PC-3 (cell line): ENCODE results near the gene PDZRN4. TPM values are rescaled to one million over a fixed set of nuclear protein-coding genes. Genes with fewer than 3 reads are reported as not detected.
"Not testable (repeated sequence)": the region's sequence is repeated elsewhere in the genome, so short reads cannot be mapped to it uniquely, and the experiment has no call there.

Experiments
- ATAC-seq: fragments of 200-7000 bp; cut with Tn5 transposase; 2 replicates; pipeline ENCODE4 v1.9.1; 2020; ENCODE audit warnings: mild to moderate bottlenecking, moderate library complexity
- BruUV-seq: library from RNA; stranded (reverse); fragments of 400-500 nt; replicated peaks from 2 replicates; lab custom pipeline; 2021; lab: Mats Ljungman, UMichigan
- CTCF ChIA-PET: fragments of 300-600 bp; sonication (Branson Sonifier 250); formaldehyde crosslinking; loops from one replicate; lab custom pipeline; 2022; ENCODE audit warnings: antibody characterized with exemption; lab: Charles Lee
- POLR2A ChIA-PET: fragments of 300-600 bp; sonication (Branson Sonifier 250); formaldehyde crosslinking; loops from one replicate; lab custom pipeline; 2022; ENCODE audit warnings: antibody characterized with exemption; ENCODE audit not compliant: unreplicated experiment; lab: Charles Lee
- DNase-seq: peaks from one replicate; pipeline ENCODE4 v3.0.0-alpha.2; 2015
- H2AFZ ChIP-seq: fragments of 300-600 bp; sonication (generic); 2 replicates; pipeline ENCODE4 v1.6.0; 2016; ENCODE audit warnings: antibody characterized with exemption, low read length
- H3F3A ChIP-seq: fragments of 300-600 bp; sonication (generic); one replicate; pipeline ENCODE4 v1.6.0; 2017; ENCODE audit warnings: antibody characterized with exemption, low read length, control low read depth, mild to moderate bottlenecking; ENCODE audit not compliant: unreplicated experiment
- H3K27ac ChIP-seq: fragments of 300-600 bp; sonication (generic); 2 replicates; pipeline ENCODE4 v1.5.1; 2016; ENCODE audit warnings: mild to moderate bottlenecking, low read length
- H3K27me3 ChIP-seq: fragments of 300-600 bp; sonication (generic); 2 replicates; pipeline ENCODE4 v1.6.1; 2016; ENCODE audit warnings: low read length, mixed read lengths
- H3K36me3 ChIP-seq: fragments of 300-600 bp; sonication (generic); 2 replicates; pipeline ENCODE4 v1.6.1; 2016; ENCODE audit warnings: low read depth, mixed run types, low read length, mixed read lengths
- H3K4me1 ChIP-seq: fragments of 300-600 bp; sonication (generic); 2 replicates; pipeline ENCODE4 v1.5.1; 2016; ENCODE audit warnings: low read length; ENCODE audit not compliant: insufficient read depth
- H3K4me2 ChIP-seq: fragments of 300-600 bp; sonication (generic); 2 replicates; pipeline ENCODE4 v1.6.0; 2016; ENCODE audit warnings: low read length
- H3K4me3 ChIP-seq: fragments of 300-600 bp; sonication (generic); 2 replicates; pipeline ENCODE4 v1.5.1; 2016; ENCODE audit warnings: mild to moderate bottlenecking, low read length, mixed read lengths
- H3K79me2 ChIP-seq: fragments of 300-600 bp; sonication (generic); 2 replicates; pipeline ENCODE4 v1.6.1; 2017; ENCODE audit warnings: low read length, mixed read lengths
- H3K9ac ChIP-seq: fragments of 300-600 bp; sonication (generic); 2 replicates; pipeline ENCODE4 v1.6.0; 2016; ENCODE audit warnings: mild to moderate bottlenecking, low read length
- H3K9me2 ChIP-seq: fragments of 300-600 bp; sonication (generic); replicated peaks from 2 replicates; pipeline ENCODE4 v1.6.1; 2016; ENCODE audit warnings: mixed run types, low read length, mixed read lengths
- H3K9me3 ChIP-seq: fragments of 300-600 bp; sonication (generic); 2 replicates; pipeline ENCODE4 v1.6.1; 2016; ENCODE audit warnings: low read length, mixed read lengths
- H4K20me1 ChIP-seq: fragments of 300-600 bp; sonication (generic); 2 replicates; pipeline ENCODE4 v1.6.1; 2016; ENCODE audit warnings: low read length, mixed read lengths
- EZH2 ChIP-seq: fragments of 300-600 bp; sonication (generic); IDR thresholded peaks from one replicate; pipeline ENCODE4 v1.6.1; 2017; ENCODE audit warnings: antibody characterized with exemption, mild to moderate bottlenecking, low read length; ENCODE audit not compliant: unreplicated experiment
- EZH2phosphoT487 ChIP-seq: fragments of 300-600 bp; sonication (generic); IDR thresholded peaks from 2 replicates; pipeline ENCODE4 v1.6.1; 2018; ENCODE audit warnings: mild to moderate bottlenecking, antibody characterized with exemption, low read length, borderline replicate concordance
- intact Hi-C: fragments of 100-400 bp; cut with micrococcal nuclease; formaldehyde crosslinking; loops from 2 replicates; pipeline ENCODE4 v1.9.0; 2023
- total RNA-seq: library from RNA; depleted of rRNA; stranded (reverse); fragments of >200 nt; gene quantifications from 2 replicates; pipeline ENCODE4 v1.2.3, GENCODE V29; 2014
- TF ChIP-seq, protein P1 (sequence below): fragments of 300-600 bp; sonication (generic); conservative IDR thresholded peaks from 2 replicates; pipeline ENCODE4 v1.5.1; 2017; ENCODE audit warnings: antibody characterized with exemption, low read depth, mild to moderate bottlenecking, low read length

The PDZRN4 gene
- total RNA-seq, 1 experiment from 2014 or later: not detected

DNA sequence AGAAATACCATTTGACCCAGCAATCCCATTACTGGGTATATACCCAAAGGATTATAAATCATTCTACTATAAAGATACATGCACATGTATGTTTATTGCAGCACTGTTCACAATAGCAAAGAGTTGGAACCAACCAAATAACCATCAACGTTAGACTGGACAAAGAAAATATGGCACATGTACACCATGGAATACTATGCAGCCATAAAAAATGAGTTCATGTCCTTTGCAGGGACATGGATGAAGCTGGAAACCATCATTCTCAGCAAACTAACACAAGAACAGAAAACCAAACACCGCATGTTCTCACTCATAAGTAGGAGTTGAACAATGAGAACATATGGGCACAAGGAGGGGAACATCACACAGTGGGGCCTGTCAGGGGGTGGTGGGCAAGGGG is 97.3 kb downstream of the PDZRN4 start:
- H3K27ac ChIP-seq, H3K4me1 ChIP-seq, H3K4me3 ChIP-seq, intact Hi-C loops, H3K79me2 ChIP-seq, H2AFZ ChIP-seq, H3K27me3 ChIP-seq, ATAC-seq, CTCF ChIA-PET, H3F3A ChIP-seq, H3K9ac ChIP-seq, BruUV-seq, H3K4me2 ChIP-seq, DNase-seq, POLR2A ChIA-PET, H3K36me3 ChIP-seq, H3K9me2 ChIP-seq, H4K20me1 ChIP-seq, H3K9me3 ChIP-seq: not testable (repeated sequence)

DNA sequence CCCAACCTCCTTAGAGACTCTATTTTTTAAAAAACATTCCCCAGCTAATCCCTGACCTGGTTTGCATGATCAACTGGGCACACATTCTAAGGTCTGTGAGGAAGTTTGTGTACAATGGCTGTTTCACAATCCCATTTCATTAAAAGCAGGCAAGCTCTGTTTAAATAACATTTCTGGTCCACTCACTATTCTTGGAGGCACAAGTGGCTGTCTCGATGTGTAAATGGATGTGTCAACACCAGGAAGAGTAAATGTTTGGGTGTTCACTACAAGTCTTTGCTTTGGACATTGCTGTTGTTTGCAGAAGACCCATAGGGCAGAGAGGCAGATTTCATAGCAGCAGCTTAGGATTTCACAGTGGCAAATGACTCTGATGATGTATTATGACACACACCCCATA is 98.3 kb downstream of the PDZRN4 start:
- Histone ChIP-seq H3K27me3 (no peaks in the 10 kb centered on the region), H3K9me3 (no peaks in the 10 kb centered on the region), H3K9me2 (no peaks in the 10 kb centered on the region), H3K4me3 (no peak overlapping the region), H2AFZ (no peak overlapping the region), H3K27ac (no peak overlapping the region), H3F3A (no peaks in the 10 kb centered on the region), H4K20me1 (no peaks in the 10 kb centered on the region), H3K36me3 (no peaks in the 10 kb centered on the region), H3K9ac (no peak overlapping the region), H3K4me2 (no peak overlapping the region), H3K79me2 (no peaks in the 10 kb centered on the region), H3K4me1 (peaks cover 6% of the 10 kb centered on the region)
- peak; percentile 79 for ATAC-seq
- ChIA-PET POLR2A (interaction anchor here (0.6 kb wide), 1 partner anchor 29 kb away, joined by 4 read pairs; no protein-coding TSS in a partner anchor), CTCF (no interaction called here)
- peak; percentile 42 for DNase-seq
- no TSS peak for BruUV-seq
- intact Hi-C loops: no loop called here
- TF ChIP-seq EZH2: no peak
- TF ChIP-seq, protein P1, sequence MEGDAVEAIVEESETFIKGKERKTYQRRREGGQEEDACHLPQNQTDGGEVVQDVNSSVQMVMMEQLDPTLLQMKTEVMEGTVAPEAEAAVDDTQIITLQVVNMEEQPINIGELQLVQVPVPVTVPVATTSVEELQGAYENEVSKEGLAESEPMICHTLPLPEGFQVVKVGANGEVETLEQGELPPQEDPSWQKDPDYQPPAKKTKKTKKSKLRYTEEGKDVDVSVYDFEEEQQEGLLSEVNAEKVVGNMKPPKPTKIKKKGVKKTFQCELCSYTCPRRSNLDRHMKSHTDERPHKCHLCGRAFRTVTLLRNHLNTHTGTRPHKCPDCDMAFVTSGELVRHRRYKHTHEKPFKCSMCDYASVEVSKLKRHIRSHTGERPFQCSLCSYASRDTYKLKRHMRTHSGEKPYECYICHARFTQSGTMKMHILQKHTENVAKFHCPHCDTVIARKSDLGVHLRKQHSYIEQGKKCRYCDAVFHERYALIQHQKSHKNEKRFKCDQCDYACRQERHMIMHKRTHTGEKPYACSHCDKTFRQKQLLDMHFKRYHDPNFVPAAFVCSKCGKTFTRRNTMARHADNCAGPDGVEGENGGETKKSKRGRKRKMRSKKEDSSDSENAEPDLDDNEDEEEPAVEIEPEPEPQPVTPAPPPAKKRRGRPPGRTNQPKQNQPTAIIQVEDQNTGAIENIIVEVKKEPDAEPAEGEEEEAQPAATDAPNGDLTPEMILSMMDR: no peak
- no peak for TF ChIP-seq EZH2phosphoT487

DNA sequence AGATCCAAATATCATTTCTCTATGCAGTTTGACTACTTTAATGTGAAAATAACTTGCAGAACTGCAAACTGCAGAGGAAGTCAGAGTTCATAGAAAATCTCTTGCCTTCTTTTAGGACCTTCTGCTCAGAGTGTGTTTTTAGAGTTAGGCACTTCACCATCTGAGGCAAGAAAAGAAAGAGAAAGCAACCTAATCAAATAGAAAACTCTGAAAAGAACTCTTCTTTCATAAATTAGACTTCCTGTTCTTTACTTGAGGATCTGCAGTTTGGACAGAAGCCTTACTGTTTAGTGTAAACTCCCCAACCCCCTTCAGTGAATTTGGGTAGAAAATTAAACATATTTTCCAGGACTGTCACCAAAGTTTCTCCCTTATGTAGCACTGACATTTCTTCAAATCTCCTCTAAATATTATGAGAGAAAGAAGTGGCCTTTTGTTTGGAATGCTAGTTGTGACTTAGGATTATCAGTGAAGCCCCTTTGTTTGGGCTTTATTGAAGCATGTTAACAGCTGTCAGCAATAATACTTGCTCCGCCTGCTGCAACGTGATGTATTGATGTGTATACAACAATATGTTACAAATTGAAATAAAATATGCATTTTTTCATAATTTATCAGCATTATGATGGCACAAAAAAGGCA is 99.5 kb downstream of the PDZRN4 start:
- intact Hi-C loops: no loop called here
- no peaks in the 10 kb centered on the region for H3K27me3 ChIP-seq
- BruUV-seq: no TSS peak
- TF ChIP-seq EZH2 (no peak), EZH2phosphoT487 (no peak)
- TF ChIP-seq, protein P1: no peak
- no peaks in the 10 kb centered on the region for H3K9me3 ChIP-seq
- no peak overlapping the region for H3K9ac ChIP-seq
- no peak for ATAC-seq
- no peaks in the 10 kb centered on the region for H3F3A ChIP-seq
- no peaks in the 10 kb centered on the region for H3K9me2 ChIP-seq
- DNase-seq: no peak
- no peak overlapping the region for H3K27ac ChIP-seq
- H4K20me1 ChIP-seq: no peaks in the 10 kb centered on the region
- H3K4me3 ChIP-seq: no peak overlapping the region
- H3K79me2 ChIP-seq: no peaks in the 10 kb centered on the region
- CTCF ChIA-PET: no interaction called here
- H2AFZ ChIP-seq: no peak overlapping the region
- no peak overlapping the region for H3K4me2 ChIP-seq
- peaks cover 18% of the 10 kb centered on the region for H3K4me1 ChIP-seq
- POLR2A ChIA-PET: interaction anchor here (0.6 kb wide), 1 partner anchor 706 kb away, joined by 3 read pairs; no protein-coding TSS in a partner anchor
- H3K36me3 ChIP-seq: no peaks in the 10 kb centered on the region
